ENCODE measurements around the gene RERG. TPM values are rescaled to one million over a fixed set of nuclear protein-coding genes. Genes with fewer than 3 reads are reported as not detected.

Gene RERG
- total RNA-seq, 4 donors from 2014 or later: 7.7 to 23.9 (median 10.9) TPM

- 89% methylated on average over 6 of the region's 6 CpGs for WGBS
- Histone ChIP-seq H3K9me3 (no peaks in the 10 kb centered on the region), H3K4me3 (no peak overlapping the region), H3K27ac (no peak overlapping the region), H3K4me1 (no peaks in the 10 kb centered on the region), H3K27me3 (no peaks in the 10 kb centered on the region), H3K36me3 (no peaks in the 10 kb centered on the region)
- no peak for DNase-seq (ENCODE audit: low spot score in 2 of 2)
- TF ChIP-seq POLR2AphosphoS5 (IDR thresholded peaks at IDR 0.05) (no peak), EP300 (IDR thresholded peaks at IDR 0.05) (no peak), POLR2A (IDR thresholded peaks at IDR 0.05) (no peak), CTCF (IDR thresholded peaks at IDR 0.05) (no peak)
Measured at GRCh38 chr12:15171012-15171655, 50.1 kb downstream of the RERG start.

DNA sequence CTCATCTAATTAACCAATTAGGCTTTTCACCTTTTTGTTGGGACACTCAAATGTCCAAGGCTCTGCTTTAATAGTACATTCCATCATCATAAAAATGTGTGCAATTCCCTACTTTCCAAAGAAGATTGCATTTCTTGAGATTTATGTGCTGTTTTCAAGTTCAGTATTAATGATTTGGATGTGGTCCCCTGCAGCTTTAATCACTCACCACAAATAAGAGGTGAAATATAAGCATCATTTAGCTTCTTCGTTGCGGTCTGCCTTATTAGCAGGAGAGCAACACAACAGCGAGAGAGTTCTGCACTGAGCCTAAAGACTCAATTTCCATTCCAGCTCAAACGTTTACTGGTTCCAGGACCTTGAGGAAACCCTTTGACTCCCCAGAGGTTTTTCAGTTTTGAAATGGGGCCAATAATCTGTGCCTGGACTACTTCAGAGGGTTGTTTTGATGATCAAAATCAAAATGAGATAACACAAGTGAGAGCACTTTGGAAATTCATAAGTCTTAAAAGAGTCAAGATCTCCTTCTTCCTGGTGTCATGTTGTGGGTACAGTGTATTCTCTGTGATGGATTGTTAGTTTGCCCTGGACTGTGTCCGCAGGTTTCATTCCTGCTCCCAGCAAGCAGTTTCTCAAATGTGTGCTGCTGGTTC, 53.1 kb downstream of the RERG start:
- Histone ChIP-seq H3K36me3 (no peaks in the 10 kb centered on the region), H3K9me3 (no peaks in the 10 kb centered on the region), H3K4me3 (no peak overlapping the region), H3K27me3 (no peaks in the 10 kb centered on the region), H3K4me1 (peaks cover 28% of the 10 kb centered on the region), H3K27ac (no peak overlapping the region)
- no peak for DNase-seq (ENCODE audit: low spot score in 2 of 2)
- TF ChIP-seq CTCF (IDR thresholded peaks at IDR 0.05): no peak
- TF ChIP-seq EP300 (IDR thresholded peaks at IDR 0.05): no peak
- TF ChIP-seq POLR2AphosphoS5 (IDR thresholded peaks at IDR 0.05): no peak
- no peak for TF ChIP-seq POLR2A (IDR thresholded peaks at IDR 0.05)
- 89% methylated on average over 5 of the region's 5 CpGs for WGBS

- H3K27me3 ChIP-seq: no peaks in the 10 kb centered on the region
- DNase-seq (ENCODE audit: low spot score in 2 of 2): no peak
- peak in 2 of 3 donors; percentile 72 to 78 for TF ChIP-seq POLR2AphosphoS5 (IDR thresholded peaks at IDR 0.05)
- TF ChIP-seq CTCF (IDR thresholded peaks at IDR 0.05): no peak
- H3K4me1 ChIP-seq: peaks cover 31% of the 10 kb centered on the region
- no peaks in the 10 kb centered on the region for H3K36me3 ChIP-seq
- H3K9me3 ChIP-seq: no peaks in the 10 kb centered on the region
- no peak overlapping the region for H3K4me3 ChIP-seq
- peak overlapping the region; percentile 85 for H3K27ac ChIP-seq
- 37% methylated on average over 6 of the region's 6 CpGs for WGBS
Measured at GRCh38 chr12:15165012-15165659, 56.1 kb downstream of the RERG start.

GRCh38 chr12:15163030-15163976, 57.9 kb downstream of the RERG start:
- WGBS: 57% methylated on average over 11 of the region's 11 CpGs
- no peak for DNase-seq (ENCODE audit: low spot score in 2 of 2)
- H3K36me3 ChIP-seq: no peaks in the 10 kb centered on the region
- TF ChIP-seq CTCF (IDR thresholded peaks at IDR 0.05): no peak
- TF ChIP-seq POLR2A (IDR thresholded peaks at IDR 0.05): no peak
- no peak for TF ChIP-seq POLR2AphosphoS5 (IDR thresholded peaks at IDR 0.05)
- no peak for TF ChIP-seq EP300 (IDR thresholded peaks at IDR 0.05)
- peaks cover 31% of the 10 kb centered on the region for H3K4me1 ChIP-seq
- peak overlapping the region; percentile 85 for H3K27ac ChIP-seq
- no peak overlapping the region for H3K4me3 ChIP-seq
- H3K27me3 ChIP-seq: no peaks in the 10 kb centered on the region
- no peaks in the 10 kb centered on the region for H3K9me3 ChIP-seq
